Ecto neural progenitor cell (in vitro differentiated cells): ENCODE data around the gene MVB12B.

Experiments used
- DNase-seq: peaks from one replicate; pipeline ENCODE4 v3.0.0-alpha.2; 2018; ENCODE audit warnings: low spot score

MVB12B gene

GRCh38 chr9:126494264-126494663 is 167.6 kb downstream of the MVB12B start:
- no peak for DNase-seq

GRCh38 chr9:126494746-126495145 is 168.1 kb downstream of the MVB12B start:
- no peak for DNase-seq

- no peak for DNase-seq
Observed at GRCh38 chr9:126495411-126496180, 169.0 kb downstream of the MVB12B start.

GRCh38 chr9:126496181-126496576 is 169.6 kb downstream of the MVB12B start:
- no peak for DNase-seq

- no peak for DNase-seq
Observed at GRCh38 chr9:126496781-126497659, 170.4 kb downstream of the MVB12B start.

GRCh38 chr9:126497660-126498275 is 171.1 kb downstream of the MVB12B start:
- DNase-seq: no peak

GRCh38 chr9:126498331-126498730 is 171.7 kb downstream of the MVB12B start:
- DNase-seq: no peak

- peak; percentile 79 for DNase-seq
Observed at GRCh38 chr9:126499005-126499910, 172.6 kb downstream of the MVB12B start.

- DNase-seq: no peak
Observed at GRCh38 chr9:126499911-126500599, 173.4 kb downstream of the MVB12B start.

GRCh38 chr9:126500600-126501382 is 174.2 kb downstream of the MVB12B start:
- DNase-seq: peak; percentile 92

- DNase-seq: no peak
Observed at GRCh38 chr9:126501383-126502331, 175.0 kb downstream of the MVB12B start.

GRCh38 chr9:126502417-126503332 is 176.0 kb downstream of the MVB12B start:
- DNase-seq: no peak

- DNase-seq: no peak
Observed at GRCh38 chr9:126503333-126504085, 176.9 kb downstream of the MVB12B start.

- DNase-seq: no peak
Observed at GRCh38 chr9:126504086-126504976, 177.7 kb downstream of the MVB12B start.

- DNase-seq: no peak
Observed at GRCh38 chr9:126504977-126505455, 178.4 kb downstream of the MVB12B start.
